Glutamatergic neuron (in vitro differentiated cells): ENCODE results near the gene LAMA5. TPM values are rescaled to one million over a fixed set of nuclear protein-coding genes. Genes with fewer than 3 reads are reported as not detected.

ENCODE experiments used
- DNase-seq: peaks from one replicate; pipeline ENCODE4 v3.0.0; 2022
- H3K27ac Mint-ChIP-seq: one replicate; pipeline ENCODE4 v1.8.0; 2020; ENCODE audit warnings: mild to moderate bottlenecking, mixed read lengths, inconsistent platforms; ENCODE audit not compliant: unreplicated experiment
- H3K27me3 Mint-ChIP-seq: one replicate; pipeline ENCODE4 v1.8.0; 2020; ENCODE audit warnings: mild to moderate bottlenecking, moderate library complexity, mixed read lengths, inconsistent platforms; ENCODE audit not compliant: unreplicated experiment
- H3K36me3 Mint-ChIP-seq: one replicate; pipeline ENCODE4 v1.8.0; 2020; ENCODE audit warnings: mild to moderate bottlenecking, mixed read lengths, inconsistent platforms; ENCODE audit not compliant: unreplicated experiment
- H3K4me1 Mint-ChIP-seq: one replicate; pipeline ENCODE4 v1.8.0; 2020; ENCODE audit warnings: mild to moderate bottlenecking, low read depth, mixed read lengths, inconsistent platforms; ENCODE audit not compliant: unreplicated experiment
- H3K4me3 Mint-ChIP-seq: one replicate; pipeline ENCODE4 v1.8.0; 2020; ENCODE audit warnings: mild to moderate bottlenecking, mixed read lengths, inconsistent platforms; ENCODE audit not compliant: unreplicated experiment
- H3K9me3 Mint-ChIP-seq: one replicate; pipeline ENCODE4 v1.8.0; 2020; ENCODE audit warnings: mild to moderate bottlenecking, moderate library complexity, mixed read lengths, inconsistent platforms; ENCODE audit not compliant: unreplicated experiment
- total RNA-seq: library from RNA; stranded (reverse); fragmentation: NEBNext Ultra II Directional; extraction: Animal tissue kit (Norgen Biotek cat#: 25700); gene quantifications from one replicate; pipeline ENCODE4 v1.2.1, GENCODE V29; 2021; ENCODE audit not compliant: unreplicated experiment
- TF ChIP-seq, protein P1 (sequence below): fragments of 200-600 bp; sonication (generic); IDR thresholded peaks from one replicate; pipeline ENCODE4 v1.5.0; 2021; ENCODE audit not compliant: partially characterized antibody, unreplicated experiment

LAMA5 gene
- total RNA-seq, 1 donor from 2014 or later, result 724 TPM

DNA sequence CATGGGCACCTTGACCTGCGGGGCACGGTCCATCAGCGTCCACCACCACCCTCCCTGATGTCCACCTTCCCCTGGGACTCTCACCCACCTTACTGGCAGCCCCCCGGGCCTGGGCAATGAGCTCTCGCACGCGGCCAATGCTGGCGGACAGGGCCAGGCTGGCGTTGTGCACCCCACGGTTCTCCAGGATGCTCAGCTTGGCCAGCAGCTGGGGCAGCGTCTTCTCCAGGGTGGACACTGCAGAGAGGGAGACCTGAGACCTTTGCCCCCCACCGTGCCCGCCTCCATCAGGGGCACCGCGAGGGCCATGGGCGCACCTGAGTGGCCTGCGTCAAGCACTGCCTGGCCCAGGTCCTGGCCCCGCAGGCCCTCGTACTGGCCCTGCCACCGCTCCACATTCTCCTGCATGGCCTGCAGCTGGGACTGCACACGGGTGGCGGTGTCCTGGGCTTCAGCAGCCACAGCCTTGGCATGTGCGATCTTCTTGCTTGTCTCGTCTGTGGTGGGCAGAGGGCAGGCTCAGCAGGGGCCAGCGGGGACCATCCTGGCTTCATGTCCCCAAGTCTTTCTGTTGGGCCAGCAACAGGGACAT is 52.3 kb downstream of the LAMA5 start:
- TF ChIP-seq, protein P1, sequence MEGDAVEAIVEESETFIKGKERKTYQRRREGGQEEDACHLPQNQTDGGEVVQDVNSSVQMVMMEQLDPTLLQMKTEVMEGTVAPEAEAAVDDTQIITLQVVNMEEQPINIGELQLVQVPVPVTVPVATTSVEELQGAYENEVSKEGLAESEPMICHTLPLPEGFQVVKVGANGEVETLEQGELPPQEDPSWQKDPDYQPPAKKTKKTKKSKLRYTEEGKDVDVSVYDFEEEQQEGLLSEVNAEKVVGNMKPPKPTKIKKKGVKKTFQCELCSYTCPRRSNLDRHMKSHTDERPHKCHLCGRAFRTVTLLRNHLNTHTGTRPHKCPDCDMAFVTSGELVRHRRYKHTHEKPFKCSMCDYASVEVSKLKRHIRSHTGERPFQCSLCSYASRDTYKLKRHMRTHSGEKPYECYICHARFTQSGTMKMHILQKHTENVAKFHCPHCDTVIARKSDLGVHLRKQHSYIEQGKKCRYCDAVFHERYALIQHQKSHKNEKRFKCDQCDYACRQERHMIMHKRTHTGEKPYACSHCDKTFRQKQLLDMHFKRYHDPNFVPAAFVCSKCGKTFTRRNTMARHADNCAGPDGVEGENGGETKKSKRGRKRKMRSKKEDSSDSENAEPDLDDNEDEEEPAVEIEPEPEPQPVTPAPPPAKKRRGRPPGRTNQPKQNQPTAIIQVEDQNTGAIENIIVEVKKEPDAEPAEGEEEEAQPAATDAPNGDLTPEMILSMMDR, result no peak
- no peak for DNase-seq
- peaks cover 3% of the 10 kb centered on the region for H3K27me3 Mint-ChIP-seq
- no peak overlapping the region for H3K27ac Mint-ChIP-seq
- H3K9me3 Mint-ChIP-seq, result peaks cover 4% of the 10 kb centered on the region
- no peak overlapping the region for H3K4me3 Mint-ChIP-seq
- H3K36me3 Mint-ChIP-seq, result no peaks in the 10 kb centered on the region
- no peaks in the 10 kb centered on the region for H3K4me1 Mint-ChIP-seq

DNA sequence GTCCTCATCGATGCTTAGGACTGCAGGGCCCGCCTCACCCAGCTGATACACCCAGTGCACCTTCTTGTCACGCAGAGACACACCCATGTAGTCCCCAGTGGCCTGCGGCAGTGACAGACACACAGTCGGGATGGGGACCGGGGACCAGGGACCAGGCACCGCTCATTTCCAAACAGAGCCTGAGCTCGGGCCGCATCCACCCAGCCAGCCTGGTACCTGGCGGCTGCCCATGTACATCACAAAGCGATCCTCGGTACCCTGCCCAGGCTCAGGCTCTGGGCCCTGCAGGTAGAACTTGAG is 52.8 kb downstream of the LAMA5 start:
- no peak for DNase-seq
- H3K9me3 Mint-ChIP-seq, result peaks cover 4% of the 10 kb centered on the region
- H3K36me3 Mint-ChIP-seq, result no peaks in the 10 kb centered on the region
- TF ChIP-seq, protein P1, result no peak
- H3K4me1 Mint-ChIP-seq, result no peaks in the 10 kb centered on the region
- H3K27ac Mint-ChIP-seq, result no peak overlapping the region
- H3K27me3 Mint-ChIP-seq, result peaks cover 2% of the 10 kb centered on the region
- no peak overlapping the region for H3K4me3 Mint-ChIP-seq

DNA sequence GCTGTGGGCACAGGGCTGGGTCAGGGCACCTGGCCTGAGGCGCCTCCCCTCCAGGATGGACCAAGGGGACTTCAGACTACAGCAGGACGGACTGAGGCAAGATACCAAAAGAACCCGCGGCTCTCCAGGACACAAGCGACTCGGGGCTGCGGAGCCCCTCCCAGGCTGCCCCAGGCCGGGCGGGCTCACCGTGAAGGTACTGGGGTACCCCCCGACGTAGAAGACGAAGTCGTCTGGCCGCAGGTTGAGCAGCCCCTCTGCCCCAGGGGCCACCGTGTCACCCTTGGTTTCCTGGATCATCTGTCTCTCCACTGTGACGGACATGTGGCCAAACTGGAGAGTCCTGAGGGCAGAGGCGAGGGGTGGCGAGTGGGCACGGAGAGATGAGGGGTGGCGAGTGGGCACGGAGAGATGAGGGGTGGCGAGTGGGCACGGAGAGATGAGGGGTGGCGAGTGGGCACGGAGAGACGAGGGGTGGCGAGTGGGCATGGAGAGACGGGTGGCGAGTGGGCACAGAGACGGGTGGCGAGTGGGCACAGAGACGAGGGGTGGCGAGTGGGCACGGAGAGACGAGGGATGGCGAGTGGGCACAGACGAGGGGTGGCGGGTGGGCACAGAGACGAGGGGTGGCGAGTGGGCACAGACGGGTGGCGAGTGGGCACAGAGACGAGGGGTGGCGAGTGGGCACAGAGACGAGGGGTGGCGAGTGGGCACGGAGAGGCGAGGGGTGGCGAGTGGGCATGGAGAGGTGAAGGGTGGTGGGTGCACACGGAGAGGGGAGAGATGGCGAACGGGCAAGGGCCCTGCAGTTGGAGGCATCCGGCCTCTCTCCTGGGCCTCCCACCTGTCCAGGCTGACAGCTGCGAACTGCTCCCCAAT is 53.4 kb downstream of the LAMA5 start:
- H3K27ac Mint-ChIP-seq, result no peak overlapping the region
- peaks cover 6% of the 10 kb centered on the region for H3K27me3 Mint-ChIP-seq
- H3K4me3 Mint-ChIP-seq, result no peak overlapping the region
- TF ChIP-seq, protein P1, result no peak
- H3K36me3 Mint-ChIP-seq, result no peaks in the 10 kb centered on the region
- DNase-seq, result no peak
- H3K9me3 Mint-ChIP-seq, result peaks cover 4% of the 10 kb centered on the region
- no peaks in the 10 kb centered on the region for H3K4me1 Mint-ChIP-seq

DNA sequence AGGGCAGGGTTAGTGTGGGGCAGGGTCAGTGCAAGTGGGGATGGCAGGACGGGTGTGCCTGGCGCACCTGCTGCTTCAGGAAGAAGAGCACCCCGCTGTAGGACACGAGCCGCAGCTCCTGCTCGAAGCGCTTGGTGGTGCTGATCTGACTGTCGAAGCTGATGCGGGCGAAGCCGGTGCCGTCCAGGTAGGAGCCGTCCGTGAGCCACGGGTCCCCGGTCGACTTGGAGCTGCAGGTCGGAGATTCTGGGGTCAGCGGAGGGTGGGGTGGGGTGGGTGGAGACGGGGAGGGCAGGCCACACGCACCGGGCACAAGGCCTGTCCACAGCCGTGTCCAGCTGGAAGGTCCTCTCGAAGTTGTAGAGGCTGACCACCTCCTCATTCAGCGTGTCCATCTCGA is 54.1 kb downstream of the LAMA5 start:
- DNase-seq, result no peak
- Mint-ChIP-seq H3K4me3 (no peak overlapping the region), H3K36me3 (no peaks in the 10 kb centered on the region), H3K9me3 (peaks cover 4% of the 10 kb centered on the region), H3K27me3 (peaks cover 7% of the 10 kb centered on the region), H3K4me1 (no peaks in the 10 kb centered on the region), H3K27ac (no peak overlapping the region)
- TF ChIP-seq, protein P1, result no peak

DNA sequence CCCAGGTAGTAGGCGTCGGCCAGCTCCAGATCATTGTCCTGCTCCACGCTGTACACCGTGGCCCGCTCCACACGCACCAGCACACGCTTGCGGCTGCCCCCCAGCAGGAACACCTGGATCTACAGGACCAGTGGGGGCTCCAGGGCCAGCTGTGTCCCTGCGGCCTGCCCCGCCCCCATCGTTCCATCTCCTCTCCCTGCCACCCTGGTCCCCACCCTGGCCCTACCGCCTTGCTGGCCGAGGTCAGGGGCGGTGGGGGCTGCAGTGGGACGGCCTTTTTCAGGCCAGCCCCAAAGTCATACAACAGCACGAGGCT is 54.5 kb downstream of the LAMA5 start:
- TF ChIP-seq, protein P1, result no peak
- H3K9me3 Mint-ChIP-seq, result peaks cover 4% of the 10 kb centered on the region
- H3K27ac Mint-ChIP-seq, result no peak overlapping the region
- no peaks in the 10 kb centered on the region for H3K36me3 Mint-ChIP-seq
- no peaks in the 10 kb centered on the region for H3K4me1 Mint-ChIP-seq
- DNase-seq, result no peak
- H3K4me3 Mint-ChIP-seq, result no peak overlapping the region
- H3K27me3 Mint-ChIP-seq, result peaks cover 7% of the 10 kb centered on the region
